ENCODE results near the gene TMEM179B.
"Not testable (repeated sequence)": the region's sequence is repeated elsewhere in the genome, so short reads cannot be mapped to it uniquely, and the experiment has no call there.

The TMEM179B gene

DNA sequence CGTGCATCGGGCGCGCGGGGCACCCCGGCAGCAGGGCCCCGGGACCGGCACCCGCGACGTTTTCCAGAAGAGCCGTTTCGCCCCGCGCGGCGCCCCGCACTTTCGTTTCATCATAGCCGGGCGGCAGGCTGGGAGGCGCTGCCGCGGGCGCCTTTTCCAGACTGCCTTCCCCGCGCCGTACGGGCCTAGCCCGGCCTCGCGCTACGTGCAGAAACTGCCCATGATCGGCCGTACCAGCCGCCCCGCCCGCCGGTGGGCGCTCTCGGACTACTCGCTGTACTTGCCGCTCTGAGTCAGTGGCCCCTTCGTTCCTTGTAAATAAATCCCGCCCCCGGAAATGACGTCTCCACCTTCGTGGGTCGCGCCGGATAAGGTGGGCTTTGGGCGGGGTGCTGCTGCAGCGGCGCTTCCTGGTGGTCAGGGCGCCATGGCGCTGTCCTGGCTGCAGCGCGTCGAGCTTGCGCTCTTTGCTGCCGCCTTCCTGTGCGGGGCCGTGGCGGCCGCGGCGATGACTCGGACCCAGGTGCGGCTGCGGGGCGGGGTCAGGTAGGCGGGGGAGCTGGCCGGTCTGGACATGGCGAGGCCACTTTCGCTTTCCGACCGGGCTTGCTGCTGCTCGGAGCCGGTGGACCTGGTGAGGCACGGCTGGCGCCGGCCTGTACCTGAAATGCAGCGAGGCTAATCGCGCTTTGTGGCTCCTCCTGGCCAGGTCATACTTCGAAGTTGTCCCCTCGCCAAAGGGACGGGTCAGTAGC lies at the start of gene TMEM179B:
TMEM179B (plus strand) TSS at position 398 of the 755 bp plus-strand sequence; CDS start at position 428, 30 bp downstream.
- DNase-seq (ENCODE audit: low spot score in 2 of 2) (peak; percentile 95 to 97), ATAC-seq (replicated peaks; ENCODE audit: extremely low read depth, poor library complexity, severe bottlenecking) (peak; percentile 78)
- peaks cover 48% of the 10 kb centered on the region for H3K4me1 Mint-ChIP-seq
- H3K27ac Mint-ChIP-seq (ENCODE audit: low read depth) = peak within 1 kb of the TSS; percentile 91
- peak within 1 kb of the TSS; percentile 97 for H3K4me3 Mint-ChIP-seq
- no peaks in the 10 kb centered on the region for H3K9me3 Mint-ChIP-seq
- no peaks in the 10 kb centered on the region for H3K27me3 Mint-ChIP-seq
- H3K36me3 Mint-ChIP-seq (ENCODE audit: insufficient read depth) = peaks cover 30% of the 10 kb centered on the region

DNA sequence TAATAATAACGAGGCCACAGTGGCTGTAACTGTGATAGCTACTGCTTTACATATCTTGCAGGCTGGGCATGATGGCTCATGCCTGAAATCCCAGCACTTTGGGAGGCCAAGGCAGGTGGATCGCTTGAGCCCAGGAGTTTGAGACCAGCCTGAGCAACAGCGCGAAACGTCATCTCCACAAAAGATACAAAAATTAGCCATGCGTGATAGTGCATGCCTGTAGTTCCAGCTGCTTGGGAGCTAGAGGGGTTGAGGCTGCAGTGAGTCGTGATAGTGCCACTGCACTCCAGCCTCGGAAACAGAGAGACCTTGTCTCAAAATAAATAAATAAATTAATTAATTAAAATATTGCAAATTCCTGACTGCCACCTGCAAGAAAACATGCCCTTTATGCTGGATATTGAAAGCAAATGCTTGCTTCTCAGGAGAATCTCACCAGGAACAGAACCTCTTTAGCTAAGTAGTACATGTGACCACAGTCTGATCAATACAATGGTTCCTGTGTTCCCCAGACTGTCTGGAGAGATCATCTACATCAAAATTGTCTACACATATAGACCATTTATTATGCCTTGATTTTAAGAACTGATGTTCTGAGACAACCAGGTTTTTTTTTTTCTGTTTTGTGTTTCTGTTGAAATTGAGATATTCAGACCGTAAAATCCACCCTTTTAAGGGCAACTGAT lies 39.6 kb upstream of the TMEM179B start:
- no peak overlapping the region for H3K27ac Mint-ChIP-seq (ENCODE audit: low read depth)

GRCh38 chr11:62749931-62750330 lies 37.3 kb upstream of the TMEM179B start:
- ATAC-seq (replicated peaks; ENCODE audit: extremely low read depth, poor library complexity, severe bottlenecking); H3K4me3 Mint-ChIP-seq; H3K27me3 Mint-ChIP-seq; H3K27ac Mint-ChIP-seq (ENCODE audit: low read depth); DNase-seq (ENCODE audit: low spot score in 2 of 2); H3K9me3 Mint-ChIP-seq: not testable (repeated sequence)
- peaks cover 13% of the 10 kb centered on the region for H3K36me3 Mint-ChIP-seq (ENCODE audit: insufficient read depth)
- H3K4me1 Mint-ChIP-seq = peaks cover 18% of the 10 kb centered on the region

More for the DNA sequence above, 39.6 kb upstream of the TMEM179B start:
- DNase-seq (ENCODE audit: low spot score in 2 of 2) = no peak
- H3K4me1 Mint-ChIP-seq = peaks cover 8% of the 10 kb centered on the region
- H3K9me3 Mint-ChIP-seq = no peaks in the 10 kb centered on the region
- H3K4me3 Mint-ChIP-seq = no peak overlapping the region
- ATAC-seq (replicated peaks; ENCODE audit: extremely low read depth, poor library complexity, severe bottlenecking) = no peak
- H3K36me3 Mint-ChIP-seq (ENCODE audit: insufficient read depth) = peaks cover 6% of the 10 kb centered on the region
- H3K27me3 Mint-ChIP-seq = no peaks in the 10 kb centered on the region

DNA sequence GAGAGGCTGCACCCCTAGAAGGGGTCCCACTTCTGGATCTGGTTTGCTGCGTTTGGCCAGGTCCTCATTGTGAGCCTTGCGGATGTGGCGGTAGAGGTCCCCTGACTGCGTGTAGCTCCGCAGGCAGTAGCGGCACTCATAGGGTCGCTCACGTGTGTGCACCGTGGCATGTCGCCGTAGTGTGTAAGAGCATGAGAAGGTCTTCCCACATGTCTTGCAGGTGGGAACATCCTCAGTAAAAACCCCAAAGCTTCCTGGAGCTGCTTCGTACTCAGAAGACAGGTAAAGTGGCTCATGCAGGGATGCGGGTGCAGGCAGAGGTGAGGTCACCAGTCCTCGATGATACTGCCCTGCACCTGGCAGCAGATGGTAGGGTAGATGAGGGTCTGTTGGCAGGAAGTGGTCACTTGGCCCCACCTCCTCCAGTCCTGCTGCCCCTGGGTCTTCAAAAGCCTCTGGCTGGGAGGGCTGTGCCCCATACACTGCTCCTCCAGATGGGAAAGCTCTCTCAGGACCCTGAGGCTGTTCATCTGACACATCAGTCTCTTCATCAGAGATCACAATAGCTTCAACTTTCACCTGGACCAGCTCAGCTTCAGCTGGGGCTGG lies 34.9 kb upstream of the TMEM179B start:
- Mint-ChIP-seq H3K9me3 (no peaks in the 10 kb centered on the region), H3K27me3 (no peaks in the 10 kb centered on the region), H3K36me3 (ENCODE audit: insufficient read depth) (peaks cover 12% of the 10 kb centered on the region), H3K27ac (ENCODE audit: low read depth) (no peak overlapping the region), H3K4me1 (peaks cover 18% of the 10 kb centered on the region), H3K4me3 (peak overlapping the region; percentile 41)
- no peak for ATAC-seq (replicated peaks; ENCODE audit: extremely low read depth, poor library complexity, severe bottlenecking)
- no peak for DNase-seq (ENCODE audit: low spot score in 2 of 2)

- H3K36me3 Mint-ChIP-seq (ENCODE audit: insufficient read depth) = peaks cover 12% of the 10 kb centered on the region
- H3K4me3 Mint-ChIP-seq = peak overlapping the region; percentile 88
- no peaks in the 10 kb centered on the region for H3K9me3 Mint-ChIP-seq
- peaks cover 18% of the 10 kb centered on the region for H3K4me1 Mint-ChIP-seq
- ATAC-seq (replicated peaks; ENCODE audit: extremely low read depth, poor library complexity, severe bottlenecking) (no peak), DNase-seq (ENCODE audit: low spot score in 2 of 2) (no peak)
- no peaks in the 10 kb centered on the region for H3K27me3 Mint-ChIP-seq
- peak overlapping the region; percentile 88 for H3K27ac Mint-ChIP-seq (ENCODE audit: low read depth)
Observed at GRCh38 chr11:62752994-62753735, 34.0 kb upstream of the TMEM179B start.

DNA sequence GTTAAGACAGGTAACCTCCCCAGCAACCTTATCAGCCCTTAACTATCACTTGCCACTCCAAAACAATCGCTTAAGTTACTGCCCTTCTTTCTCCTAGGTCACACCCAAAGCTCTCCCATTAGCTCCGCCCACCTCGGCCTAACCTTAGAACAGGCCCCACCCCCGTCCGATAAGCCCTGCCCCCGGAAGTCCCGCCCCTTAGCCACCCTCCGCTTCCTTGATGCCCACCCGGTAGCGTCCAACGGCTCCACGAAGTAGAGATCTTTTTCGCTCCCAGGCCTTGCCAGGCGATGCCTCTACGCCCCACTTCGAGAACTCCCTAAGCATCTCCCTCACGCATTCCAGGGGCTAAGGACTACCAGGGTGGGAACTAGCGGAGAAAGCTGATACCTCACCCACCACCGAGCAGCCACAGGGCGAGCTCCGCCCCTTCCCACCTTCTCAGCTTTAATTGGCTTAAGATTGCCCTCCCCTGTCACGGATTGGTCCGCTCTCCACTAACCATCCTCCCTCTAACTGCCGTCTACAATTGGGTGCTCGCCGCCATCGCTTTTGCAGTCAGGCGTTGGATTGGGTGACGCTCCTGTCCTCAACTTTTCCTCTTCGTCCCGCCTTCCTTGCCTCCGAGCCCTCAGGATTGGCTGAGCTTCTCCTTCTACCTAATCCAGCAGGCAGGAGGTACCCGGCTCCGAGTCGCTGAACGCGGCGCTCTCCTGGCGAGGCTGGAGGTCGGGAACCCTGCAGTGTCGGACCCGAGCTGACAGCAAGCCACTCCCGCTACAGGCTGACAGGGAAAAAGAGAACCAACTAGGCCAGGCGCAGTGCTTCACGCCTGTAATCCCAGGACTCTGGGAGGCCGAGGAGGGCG lies 33.2 kb upstream of the TMEM179B start, which contains the start of gene ZBTB3:
ZBTB3 (minus strand) TSS at position 425 of the 868 bp plus-strand sequence. CDS start 496 bp downstream, outside the sequence.
- Mint-ChIP-seq H3K4me3 (peak within 1 kb of the TSS; percentile 88), H3K9me3 (no peaks in the 10 kb centered on the region), H3K4me1 (peaks cover 14% of the 10 kb centered on the region), H3K36me3 (ENCODE audit: insufficient read depth) (peaks cover 12% of the 10 kb centered on the region), H3K27ac (ENCODE audit: low read depth) (peak within 1 kb of the TSS; percentile 88), H3K27me3 (no peaks in the 10 kb centered on the region)
- DNase-seq (ENCODE audit: low spot score in 2 of 2) (peak; percentile 92 to 96), ATAC-seq (replicated peaks; ENCODE audit: extremely low read depth, poor library complexity, severe bottlenecking) (peak; percentile 97)

GRCh38 chr11:62755086-62755615 lies 32.1 kb upstream of the TMEM179B start:
- H3K4me3 Mint-ChIP-seq = peak overlapping the region; percentile 88
- no peak for ATAC-seq (replicated peaks; ENCODE audit: extremely low read depth, poor library complexity, severe bottlenecking)
- no peaks in the 10 kb centered on the region for H3K9me3 Mint-ChIP-seq
- H3K36me3 Mint-ChIP-seq (ENCODE audit: insufficient read depth) = peaks cover 8% of the 10 kb centered on the region
- no peaks in the 10 kb centered on the region for H3K27me3 Mint-ChIP-seq
- H3K27ac Mint-ChIP-seq (ENCODE audit: low read depth) = no peak overlapping the region
- DNase-seq (ENCODE audit: low spot score in 2 of 2) = no peak
- peaks cover 12% of the 10 kb centered on the region for H3K4me1 Mint-ChIP-seq

GRCh38 chr11:62757846-62758788 lies 29.1 kb upstream of the TMEM179B start:
- no peaks in the 10 kb centered on the region for H3K9me3 Mint-ChIP-seq
- peaks cover 27% of the 10 kb centered on the region for H3K4me1 Mint-ChIP-seq
- H3K27me3 Mint-ChIP-seq = no peaks in the 10 kb centered on the region
- peaks cover 18% of the 10 kb centered on the region for H3K36me3 Mint-ChIP-seq (ENCODE audit: insufficient read depth)
- ATAC-seq (replicated peaks; ENCODE audit: extremely low read depth, poor library complexity, severe bottlenecking) (no peak), DNase-seq (ENCODE audit: low spot score in 2 of 2) (no peak)
- H3K4me3 Mint-ChIP-seq = no peak overlapping the region
- peak overlapping the region; percentile 74 for H3K27ac Mint-ChIP-seq (ENCODE audit: low read depth)

DNA sequence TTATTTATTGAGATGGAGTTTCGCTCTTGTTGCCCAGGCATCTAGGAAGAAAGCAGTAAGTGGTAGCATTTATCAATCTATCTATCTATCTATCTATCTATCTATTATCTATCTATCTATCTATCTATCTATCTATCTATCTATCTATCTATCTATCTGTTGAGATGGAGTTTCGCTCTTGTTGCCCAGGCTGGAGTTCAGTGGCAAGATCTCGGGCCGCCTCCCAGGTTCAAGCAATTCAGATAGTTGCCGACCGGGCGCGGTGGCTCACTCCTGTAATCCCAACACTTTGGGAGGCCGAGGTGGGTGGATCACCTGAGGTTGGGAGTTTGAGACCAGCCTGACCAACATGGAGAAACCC lies 26.4 kb upstream of the TMEM179B start:
- Mint-ChIP-seq H3K4me1 (peaks cover 21% of the 10 kb centered on the region), H3K36me3 (ENCODE audit: insufficient read depth) (peaks cover 20% of the 10 kb centered on the region), H3K4me3 (peak overlapping the region; percentile 93), H3K27ac (ENCODE audit: low read depth) (peak overlapping the region; percentile 89)
- H3K27me3 Mint-ChIP-seq; ATAC-seq (replicated peaks; ENCODE audit: extremely low read depth, poor library complexity, severe bottlenecking); H3K9me3 Mint-ChIP-seq; DNase-seq (ENCODE audit: low spot score in 2 of 2): not testable (repeated sequence)

GRCh38 chr11:62770778-62771143 lies 16.4 kb upstream of the TMEM179B start:
- ATAC-seq (replicated peaks; ENCODE audit: extremely low read depth, poor library complexity, severe bottlenecking) (no peak), DNase-seq (ENCODE audit: low spot score in 2 of 2) (no peak)
- Mint-ChIP-seq H3K27me3 (no peaks in the 10 kb centered on the region), H3K4me1 (peaks cover 22% of the 10 kb centered on the region), H3K4me3 (peak overlapping the region; percentile 94), H3K36me3 (ENCODE audit: insufficient read depth) (peaks cover 13% of the 10 kb centered on the region), H3K27ac (ENCODE audit: low read depth) (peak overlapping the region; percentile 96), H3K9me3 (no peaks in the 10 kb centered on the region)
